MM.1S (cell line): ENCODE data around the gene KRTAP10-1.

Experiments
- EZH2 ChIP-seq: fragments of 300-600 bp; sonication (generic); optimal IDR thresholded peaks from 2 replicates; pipeline ENCODE3; 2017; ENCODE audit warnings: low read depth, mild to moderate bottlenecking, antibody characterized with exemption, low read length, mixed read lengths
- EZH2phosphoT487 ChIP-seq: fragments of 300-600 bp; sonication (generic); IDR thresholded peaks from 2 replicates; pipeline ENCODE4 v1.6.1; 2018; ENCODE audit warnings: antibody characterized with exemption, low read length
- TF ChIP-seq, protein P1 (sequence below): fragments of 300-600 bp; sonication (generic); IDR thresholded peaks from 2 replicates; pipeline ENCODE4 v1.5.1; 2016; ENCODE audit warnings: antibody characterized with exemption, low read length, mixed read lengths

DNA sequence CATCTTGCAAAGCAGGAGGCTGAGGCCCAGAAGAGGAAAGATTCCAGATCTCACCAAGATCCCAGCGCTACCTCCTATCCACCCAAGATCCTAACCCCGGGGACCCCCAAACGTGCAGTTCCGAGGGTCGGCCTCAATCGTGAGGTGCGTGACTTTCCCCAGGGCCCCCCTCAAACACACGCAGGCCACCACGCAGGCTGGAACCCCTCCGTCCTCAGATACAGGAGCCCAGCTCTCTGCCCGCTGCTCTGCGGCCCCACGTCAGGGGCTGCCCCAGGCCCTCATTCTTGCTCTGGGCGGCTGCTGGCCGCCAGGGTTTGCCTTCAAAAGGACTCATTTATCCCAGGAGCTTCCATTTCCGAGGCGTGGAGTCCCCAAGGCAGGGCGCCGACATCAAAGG is 39.9 kb downstream of the KRTAP10-1 start:
- TF ChIP-seq, protein P1, sequence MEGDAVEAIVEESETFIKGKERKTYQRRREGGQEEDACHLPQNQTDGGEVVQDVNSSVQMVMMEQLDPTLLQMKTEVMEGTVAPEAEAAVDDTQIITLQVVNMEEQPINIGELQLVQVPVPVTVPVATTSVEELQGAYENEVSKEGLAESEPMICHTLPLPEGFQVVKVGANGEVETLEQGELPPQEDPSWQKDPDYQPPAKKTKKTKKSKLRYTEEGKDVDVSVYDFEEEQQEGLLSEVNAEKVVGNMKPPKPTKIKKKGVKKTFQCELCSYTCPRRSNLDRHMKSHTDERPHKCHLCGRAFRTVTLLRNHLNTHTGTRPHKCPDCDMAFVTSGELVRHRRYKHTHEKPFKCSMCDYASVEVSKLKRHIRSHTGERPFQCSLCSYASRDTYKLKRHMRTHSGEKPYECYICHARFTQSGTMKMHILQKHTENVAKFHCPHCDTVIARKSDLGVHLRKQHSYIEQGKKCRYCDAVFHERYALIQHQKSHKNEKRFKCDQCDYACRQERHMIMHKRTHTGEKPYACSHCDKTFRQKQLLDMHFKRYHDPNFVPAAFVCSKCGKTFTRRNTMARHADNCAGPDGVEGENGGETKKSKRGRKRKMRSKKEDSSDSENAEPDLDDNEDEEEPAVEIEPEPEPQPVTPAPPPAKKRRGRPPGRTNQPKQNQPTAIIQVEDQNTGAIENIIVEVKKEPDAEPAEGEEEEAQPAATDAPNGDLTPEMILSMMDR, result no peak
- TF ChIP-seq EZH2, result no peak
- no peak for TF ChIP-seq EZH2phosphoT487
